Natural killer cell (primary cell): Measurements from ENCODE around the gene MTA2. TPM values are rescaled to one million over a fixed set of nuclear protein-coding genes. Genes with fewer than 3 reads are reported as not detected.

Experiments
- ATAC-seq, 3 donors: fragments of 150-1000 bp in 2 of 3; fragments of 200-7000 bp in 1 of 3; cut with Tn5 transposase; 1 replicate in 1 of 3; 2 replicates in 2 of 3; pipeline ENCODE4 v1.10.0; 2021; ENCODE audit warnings: mild to moderate bottlenecking in 2 of 3, moderate library complexity in 2 of 3
- DNase-seq, 2 donors: peaks; one replicate each; pipeline versions ENCODE4 v3.0.0 to v3.0.0-alpha.2; 2013 to 2021; ENCODE audit warnings: mixed read lengths in 1 of 2
- H3K27ac ChIP-seq: one replicate; pipeline ENCODE4 v1.5.1; 2013; ENCODE audit warnings: mild to moderate bottlenecking, low read length
- H3K27me3 ChIP-seq: one replicate; pipeline ENCODE4 v1.6.1; 2013; ENCODE audit warnings: low read length; ENCODE audit not compliant: control insufficient read depth, insufficient read depth
- H3K36me3 ChIP-seq: one replicate; pipeline ENCODE4 v1.6.1; 2013; ENCODE audit warnings: low read length; ENCODE audit not compliant: control insufficient read depth, insufficient read depth
- H3K4me1 ChIP-seq: one replicate; pipeline ENCODE4 v1.6.1; 2013; ENCODE audit warnings: low read length; ENCODE audit not compliant: control insufficient read depth, insufficient read depth
- H3K4me3 ChIP-seq: one replicate; pipeline ENCODE4 v1.5.1; 2013; ENCODE audit warnings: low read length
- H3K9me3 ChIP-seq: one replicate; pipeline ENCODE4 v1.6.1; 2013; ENCODE audit warnings: low read length; ENCODE audit not compliant: control insufficient read depth, insufficient read depth
- H3K27ac Mint-ChIP-seq, 2 donors: one replicate each; pipeline ENCODE4 v1.8.0; 2022; ENCODE audit warnings: mild to moderate bottlenecking in 2 of 2, mixed read lengths in 2 of 2, moderate library complexity in 1 of 2
- H3K27me3 Mint-ChIP-seq, 2 donors: one replicate each; pipeline ENCODE4 v1.8.0; 2022; ENCODE audit warnings: low read depth in 2 of 2, mixed read lengths in 2 of 2
- H3K36me3 Mint-ChIP-seq: one replicate; pipeline ENCODE4 v1.8.0; 2022; ENCODE audit warnings: mixed read lengths
- H3K4me1 Mint-ChIP-seq, 2 donors: one replicate each; pipeline ENCODE4 v1.8.0; 2022; ENCODE audit warnings: mixed read lengths in 2 of 2
- H3K4me3 Mint-ChIP-seq: one replicate; pipeline ENCODE4 v1.8.0; 2022; ENCODE audit warnings: mild to moderate bottlenecking, moderate library complexity, mixed read lengths
- H3K9me3 Mint-ChIP-seq, 2 donors: one replicate each; pipeline ENCODE4 v1.8.0; 2022; ENCODE audit warnings: mixed read lengths in 2 of 2
- WGBS: methylation state at CpG from one replicate; pipeline ENCODE4 v1.1.7; 2013; ENCODE audit warnings: missing lambda C conversion rate; ENCODE audit not compliant: insufficient coverage; 5-methylcytosine and 5-hydroxymethylcytosine counted together
- intact Hi-C: fragments of 100-400 bp; cut with micrococcal nuclease; formaldehyde crosslinking; loops from one replicate; pipeline ENCODE4 v1.14.2; 2022
- total RNA-seq, 4 donors: library from RNA; stranded (reverse); fragments of 120-200 nt in 1 of 4; gene quantifications; one replicate each; pipeline versions ENCODE4 v1.2.3 to v1.2.4, GENCODE V29; 2013 to 2022
- TF ChIP-seq, protein P1 (sequence below): fragments of 200-600 bp; IDR thresholded peaks from one replicate; pipeline ENCODE4 v1.8.0; 2022; ENCODE audit warnings: antibody characterized with exemption

The MTA2 gene
- total RNA-seq, 3 donors from 2014 or later (not counting 1 experiment from before 2014, with no cell fraction given): 254 to 305 (median 259) TPM

DNA sequence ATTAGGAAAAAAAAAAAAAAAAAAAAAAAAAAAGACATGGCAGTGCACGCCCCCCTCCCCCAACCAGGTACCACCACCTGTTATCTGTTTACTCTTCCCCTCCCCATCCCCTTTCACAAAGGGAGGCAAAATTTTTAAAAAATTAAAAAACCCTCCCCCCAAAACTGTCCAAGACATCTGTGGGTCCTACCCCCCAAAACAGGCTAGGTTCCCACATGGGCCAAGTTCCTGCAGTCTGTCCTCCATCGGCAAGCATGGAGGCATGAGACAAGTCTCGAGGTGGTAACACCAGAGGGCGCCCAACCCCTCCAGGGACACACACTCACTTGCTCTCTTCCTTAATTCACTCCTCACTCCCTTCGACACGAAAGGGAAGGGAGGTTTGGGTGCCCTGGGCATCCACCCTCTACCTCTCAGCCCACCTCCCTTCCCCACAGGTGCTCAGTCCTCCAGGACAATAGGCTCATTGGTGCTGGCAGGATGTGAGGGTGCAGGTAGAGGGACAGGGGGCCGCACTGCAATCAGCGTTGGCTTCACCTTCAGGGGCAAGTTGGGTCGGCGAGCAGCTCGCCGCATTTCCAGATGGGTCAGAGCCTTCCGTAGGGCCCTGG, 8.1 kb downstream of the MTA2 start:
- ATAC-seq (peak in 1 of 3 donors; percentile 13), DNase-seq (peak; percentile 69 to 89)
- H3K9me3 ChIP-seq: no peaks in the 10 kb centered on the region
- Mint-ChIP-seq H3K36me3 (peaks cover 7% of the 10 kb centered on the region), H3K4me1 (peaks cover 43 to 56% of the 10 kb centered on the region in 2 donors), H3K9me3 (no peaks in the 10 kb centered on the region), H3K4me3 (peak overlapping the region; percentile 82), H3K27ac (peak overlapping the region; percentile 94 to 97), H3K27me3 (no peaks in the 10 kb centered on the region)
- no peak overlapping the region for H3K4me3 ChIP-seq
- 58% methylated on average over 13 of the region's 13 CpGs for WGBS
- H3K36me3 ChIP-seq: peaks cover 51% of the 10 kb centered on the region
- H3K27ac ChIP-seq: peak overlapping the region; percentile 6
- intact Hi-C loops: loop anchor here (1.0 to 5.0 kb wide), 4 partner anchors 84 to 289 kb away; partner anchors contain the start of genes SLC3A2 and UBXN1
- TF ChIP-seq, protein P1, sequence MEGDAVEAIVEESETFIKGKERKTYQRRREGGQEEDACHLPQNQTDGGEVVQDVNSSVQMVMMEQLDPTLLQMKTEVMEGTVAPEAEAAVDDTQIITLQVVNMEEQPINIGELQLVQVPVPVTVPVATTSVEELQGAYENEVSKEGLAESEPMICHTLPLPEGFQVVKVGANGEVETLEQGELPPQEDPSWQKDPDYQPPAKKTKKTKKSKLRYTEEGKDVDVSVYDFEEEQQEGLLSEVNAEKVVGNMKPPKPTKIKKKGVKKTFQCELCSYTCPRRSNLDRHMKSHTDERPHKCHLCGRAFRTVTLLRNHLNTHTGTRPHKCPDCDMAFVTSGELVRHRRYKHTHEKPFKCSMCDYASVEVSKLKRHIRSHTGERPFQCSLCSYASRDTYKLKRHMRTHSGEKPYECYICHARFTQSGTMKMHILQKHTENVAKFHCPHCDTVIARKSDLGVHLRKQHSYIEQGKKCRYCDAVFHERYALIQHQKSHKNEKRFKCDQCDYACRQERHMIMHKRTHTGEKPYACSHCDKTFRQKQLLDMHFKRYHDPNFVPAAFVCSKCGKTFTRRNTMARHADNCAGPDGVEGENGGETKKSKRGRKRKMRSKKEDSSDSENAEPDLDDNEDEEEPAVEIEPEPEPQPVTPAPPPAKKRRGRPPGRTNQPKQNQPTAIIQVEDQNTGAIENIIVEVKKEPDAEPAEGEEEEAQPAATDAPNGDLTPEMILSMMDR: peak; percentile 47
- peaks cover 37% of the 10 kb centered on the region for H3K4me1 ChIP-seq
- H3K27me3 ChIP-seq: no peaks in the 10 kb centered on the region

DNA sequence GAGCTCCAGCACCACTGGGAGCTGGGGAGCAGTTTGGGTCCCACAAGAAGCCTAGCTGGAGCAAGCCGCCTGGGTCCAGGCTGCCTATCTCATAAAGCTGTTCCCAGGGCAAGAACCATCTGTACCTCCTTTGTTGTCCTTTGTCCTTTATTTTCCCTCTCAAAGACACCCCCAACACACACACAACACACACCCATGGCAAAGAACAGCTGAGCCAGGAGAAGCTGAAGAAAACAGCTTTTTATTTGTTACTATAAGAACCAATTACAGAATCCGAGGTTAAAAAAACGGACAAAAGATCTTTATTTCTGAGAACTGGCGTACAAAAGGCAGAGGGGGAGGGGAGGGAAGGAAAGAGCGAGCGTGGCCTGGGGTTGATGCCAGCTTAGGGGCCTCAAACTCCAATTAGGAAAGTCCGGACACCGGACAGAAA, 8.7 kb downstream of the MTA2 start:
- Mint-ChIP-seq H3K4me3 (peak overlapping the region; percentile 57), H3K4me1 (peaks cover 38 to 51% of the 10 kb centered on the region in 2 donors), H3K27ac (peak overlapping the region; percentile 94 to 97), H3K27me3 (no peaks in the 10 kb centered on the region), H3K9me3 (no peaks in the 10 kb centered on the region), H3K36me3 (peaks cover 7% of the 10 kb centered on the region)
- H3K36me3 ChIP-seq: peaks cover 47% of the 10 kb centered on the region
- WGBS: 79% methylated on average over 8 of the region's 8 CpGs
- peaks cover 32% of the 10 kb centered on the region for H3K4me1 ChIP-seq
- DNase-seq (peak in 1 of 2 donors; percentile 13), ATAC-seq (no peak)
- no peaks in the 10 kb centered on the region for H3K9me3 ChIP-seq
- H3K27ac ChIP-seq: peak overlapping the region; percentile 90
- TF ChIP-seq, protein P1: no peak
- no peak overlapping the region for H3K4me3 ChIP-seq
- intact Hi-C loops: loop anchor here (1.0 to 5.0 kb wide), 4 partner anchors 84 to 289 kb away; partner anchors contain the start of genes SLC3A2 and UBXN1
- H3K27me3 ChIP-seq: no peaks in the 10 kb centered on the region

DNA sequence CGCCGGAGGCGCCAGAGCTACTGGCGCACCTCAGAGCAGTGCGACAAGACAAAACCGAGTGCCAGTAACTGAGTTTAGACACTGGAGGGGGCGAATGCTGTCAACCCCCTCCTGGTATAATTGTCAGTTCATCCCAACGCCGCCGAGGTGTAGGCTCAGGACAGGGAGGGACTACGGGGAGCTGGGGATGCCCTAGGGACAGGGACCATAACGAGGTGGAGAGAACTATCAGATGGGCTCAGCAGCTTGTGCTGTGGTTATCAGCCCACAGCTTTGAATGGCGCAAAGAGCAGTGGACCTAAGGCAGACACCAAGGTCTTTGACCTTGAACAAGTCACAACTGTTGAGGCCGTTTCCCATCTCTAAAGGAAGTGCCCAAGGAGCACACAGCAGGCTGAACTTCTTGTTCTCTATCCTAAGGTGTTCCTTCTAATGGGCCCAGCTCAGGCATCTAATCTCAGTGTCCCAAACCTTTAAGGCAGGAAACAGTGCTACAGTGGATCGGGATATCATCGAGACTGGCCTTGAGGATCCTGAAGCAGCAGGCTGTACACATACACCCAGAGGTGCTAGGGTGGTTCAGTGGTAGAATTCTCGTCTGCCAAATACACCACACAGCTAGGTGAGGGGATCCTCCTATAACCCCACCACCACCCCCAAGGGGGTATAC, 9.4 kb downstream of the MTA2 start:
- ATAC-seq: no peak
- H3K27me3 Mint-ChIP-seq: no peaks in the 10 kb centered on the region
- no peaks in the 10 kb centered on the region for H3K9me3 Mint-ChIP-seq
- WGBS: 11% methylated on average over 16 of the region's 17 CpGs
- DNase-seq: no peak
- intact Hi-C loops: loop anchor here (5.0 kb wide), 3 partner anchors 85 to 290 kb away; partner anchors contain the start of genes SLC3A2 and UBXN1
- peaks cover 7% of the 10 kb centered on the region for H3K36me3 Mint-ChIP-seq
- peaks cover 32 to 43% of the 10 kb centered on the region in 2 donors for H3K4me1 Mint-ChIP-seq
- H3K27ac Mint-ChIP-seq: peak overlapping the region; percentile 94 to 97
- peak overlapping the region; percentile 98 for H3K4me3 Mint-ChIP-seq
- Histone ChIP-seq H3K36me3 (peaks cover 45% of the 10 kb centered on the region), H3K27ac (peak overlapping the region; percentile 90), H3K4me1 (peaks cover 32% of the 10 kb centered on the region), H3K27me3 (no peaks in the 10 kb centered on the region), H3K4me3 (peak overlapping the region; percentile 58), H3K9me3 (no peaks in the 10 kb centered on the region)
- TF ChIP-seq, protein P1: no peak
